Measurements from ENCODE around the gene RALGPS1.

The RALGPS1 gene

DNA sequence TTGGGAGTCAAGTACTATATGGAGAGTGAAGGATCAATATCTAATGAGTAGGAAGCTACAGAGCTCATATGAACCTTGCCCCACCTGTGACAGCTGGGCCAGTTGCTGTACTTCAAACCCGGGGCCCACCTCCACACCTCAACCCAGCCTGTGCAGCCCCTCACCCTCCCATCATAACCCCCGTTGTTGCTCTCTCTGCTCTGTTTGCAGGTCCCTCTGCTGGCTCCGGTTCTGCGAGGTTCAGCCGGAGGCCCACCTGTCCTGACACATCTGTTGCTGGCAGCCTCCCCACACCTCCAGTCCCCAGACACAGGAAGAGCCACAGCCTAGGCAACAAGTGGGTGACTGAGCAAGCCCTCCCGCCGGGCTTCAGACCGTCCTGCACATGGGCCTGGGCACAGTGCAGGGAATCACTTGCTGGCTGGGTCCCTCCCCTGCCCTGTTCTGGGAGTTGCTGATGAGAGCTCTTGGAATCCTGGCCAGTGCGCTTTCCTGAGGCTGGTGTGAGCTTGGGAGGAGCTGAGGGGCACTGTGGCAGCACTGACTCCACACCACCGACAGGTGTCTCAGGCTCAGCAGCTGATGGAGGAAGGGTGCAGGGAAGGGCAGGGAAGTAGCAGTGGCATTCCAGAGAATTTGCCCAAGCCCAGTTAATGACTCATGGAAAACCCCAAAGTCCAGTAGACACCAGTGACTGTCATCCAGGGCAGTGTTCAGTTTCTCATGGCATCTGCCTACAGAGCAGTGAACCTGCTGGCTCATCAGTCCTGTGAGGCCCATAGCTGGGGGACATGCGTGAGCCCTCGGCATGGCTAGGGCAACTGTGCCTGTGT, 280.5 kb downstream of the RALGPS1 start:
- H3K27ac Mint-ChIP-seq, result no peak overlapping the region
- H3K4me3 Mint-ChIP-seq, result no peak overlapping the region
- H3K4me1 Mint-ChIP-seq, result peaks cover 22% of the 10 kb centered on the region
- H3K36me3 Mint-ChIP-seq (ENCODE audit: low read depth), result no peaks in the 10 kb centered on the region
- TF ChIP-seq, protein P1, sequence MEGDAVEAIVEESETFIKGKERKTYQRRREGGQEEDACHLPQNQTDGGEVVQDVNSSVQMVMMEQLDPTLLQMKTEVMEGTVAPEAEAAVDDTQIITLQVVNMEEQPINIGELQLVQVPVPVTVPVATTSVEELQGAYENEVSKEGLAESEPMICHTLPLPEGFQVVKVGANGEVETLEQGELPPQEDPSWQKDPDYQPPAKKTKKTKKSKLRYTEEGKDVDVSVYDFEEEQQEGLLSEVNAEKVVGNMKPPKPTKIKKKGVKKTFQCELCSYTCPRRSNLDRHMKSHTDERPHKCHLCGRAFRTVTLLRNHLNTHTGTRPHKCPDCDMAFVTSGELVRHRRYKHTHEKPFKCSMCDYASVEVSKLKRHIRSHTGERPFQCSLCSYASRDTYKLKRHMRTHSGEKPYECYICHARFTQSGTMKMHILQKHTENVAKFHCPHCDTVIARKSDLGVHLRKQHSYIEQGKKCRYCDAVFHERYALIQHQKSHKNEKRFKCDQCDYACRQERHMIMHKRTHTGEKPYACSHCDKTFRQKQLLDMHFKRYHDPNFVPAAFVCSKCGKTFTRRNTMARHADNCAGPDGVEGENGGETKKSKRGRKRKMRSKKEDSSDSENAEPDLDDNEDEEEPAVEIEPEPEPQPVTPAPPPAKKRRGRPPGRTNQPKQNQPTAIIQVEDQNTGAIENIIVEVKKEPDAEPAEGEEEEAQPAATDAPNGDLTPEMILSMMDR (IDR thresholded peaks at IDR 0.05), result no peak
- H3K27me3 Mint-ChIP-seq (ENCODE audit: low read depth, poor library complexity), result peaks cover 4% of the 10 kb centered on the region
- no peak for DNase-seq
- no peaks in the 10 kb centered on the region for H3K9me3 Mint-ChIP-seq

- no peaks in the 10 kb centered on the region for H3K36me3 Mint-ChIP-seq (ENCODE audit: low read depth)
- TF ChIP-seq, protein P1 (IDR thresholded peaks at IDR 0.05), result no peak
- no peak overlapping the region for H3K27ac Mint-ChIP-seq
- H3K9me3 Mint-ChIP-seq, result no peaks in the 10 kb centered on the region
- H3K4me1 Mint-ChIP-seq, result peaks cover 22% of the 10 kb centered on the region
- no peak overlapping the region for H3K4me3 Mint-ChIP-seq
- H3K27me3 Mint-ChIP-seq (ENCODE audit: low read depth, poor library complexity), result peaks cover 4% of the 10 kb centered on the region
- no peak for DNase-seq
These were observed 281.6 kb downstream of the RALGPS1 start for GRCh38 chr9:127195976-127196825.

GRCh38 chr9:127196826-127197145, 282.2 kb downstream of the RALGPS1 start:
- Mint-ChIP-seq H3K27me3 (ENCODE audit: low read depth, poor library complexity) (peaks cover 4% of the 10 kb centered on the region), H3K4me3 (no peak overlapping the region), H3K9me3 (no peaks in the 10 kb centered on the region), H3K4me1 (peaks cover 23% of the 10 kb centered on the region), H3K27ac (no peak overlapping the region), H3K36me3 (ENCODE audit: low read depth) (no peaks in the 10 kb centered on the region)
- DNase-seq, result no peak
- TF ChIP-seq, protein P1 (IDR thresholded peaks at IDR 0.05), result no peak

GRCh38 chr9:127197186-127197860, 282.7 kb downstream of the RALGPS1 start:
- no peak overlapping the region for H3K4me3 Mint-ChIP-seq
- no peak for DNase-seq
- H3K9me3 Mint-ChIP-seq, result no peaks in the 10 kb centered on the region
- no peaks in the 10 kb centered on the region for H3K36me3 Mint-ChIP-seq (ENCODE audit: low read depth)
- H3K4me1 Mint-ChIP-seq, result peaks cover 25% of the 10 kb centered on the region
- TF ChIP-seq, protein P1 (IDR thresholded peaks at IDR 0.05), result no peak
- peak overlapping the region; percentile 14 for H3K27ac Mint-ChIP-seq
- H3K27me3 Mint-ChIP-seq (ENCODE audit: low read depth, poor library complexity), result no peaks in the 10 kb centered on the region

GRCh38 chr9:127197861-127198430, 283.4 kb downstream of the RALGPS1 start:
- H3K36me3 Mint-ChIP-seq (ENCODE audit: low read depth), result no peaks in the 10 kb centered on the region
- H3K27me3 Mint-ChIP-seq (ENCODE audit: low read depth, poor library complexity), result no peaks in the 10 kb centered on the region
- H3K4me3 Mint-ChIP-seq, result no peak overlapping the region
- H3K27ac Mint-ChIP-seq, result peak overlapping the region; percentile 14
- no peak for DNase-seq
- H3K9me3 Mint-ChIP-seq, result no peaks in the 10 kb centered on the region
- TF ChIP-seq, protein P1 (IDR thresholded peaks at IDR 0.05), result no peak
- H3K4me1 Mint-ChIP-seq, result peaks cover 31% of the 10 kb centered on the region

Measured in nephron progenitor cell (in vitro differentiated cells).